ENCODE data around the gene MAN2B2.

Gene MAN2B2

DNA sequence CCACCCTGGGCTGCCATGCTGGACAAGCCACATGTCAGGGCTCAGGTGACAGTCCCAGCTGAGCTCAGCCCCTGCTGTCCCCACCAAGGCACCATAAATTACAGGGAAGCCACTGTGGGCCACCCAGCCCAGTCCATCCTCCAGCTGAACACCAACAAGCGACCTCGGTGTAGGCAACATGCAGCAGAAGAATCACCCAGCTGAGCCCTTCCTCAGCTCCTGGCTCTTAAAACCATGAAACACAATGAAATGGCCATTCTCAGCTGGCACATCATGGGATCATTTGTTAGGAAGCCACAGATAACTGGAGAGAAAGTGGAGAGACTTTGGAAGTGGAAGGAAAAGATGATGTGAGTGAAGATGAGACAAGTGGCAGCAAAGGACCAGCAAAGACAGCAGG lies 23.3 kb upstream of the MAN2B2 start:
- H2BK12ac ChIP-seq (ENCODE audit: low read length), result no peak overlapping the region
- H3K9ac ChIP-seq (ENCODE audit: low read length), result no peak overlapping the region
- no peaks in the 10 kb centered on the region for H3K79me1 ChIP-seq (ENCODE audit: low read length)
- no peaks in the 10 kb centered on the region for H3K4me1 ChIP-seq (ENCODE audit: control insufficient read depth in 1 of 2, insufficient read depth in 2 of 2, low read length in 2 of 2)
- no peak overlapping the region for H2AK5ac ChIP-seq (ENCODE audit: low read length)
- no CpG with 5 or more reads among the region's 2 CpGs for WGBS (ENCODE audit: extremely low coverage, insufficient coverage, insufficient read length)
- no peak overlapping the region for H2BK120ac ChIP-seq (ENCODE audit: insufficient read depth, low read length, poor library complexity)
- no peak overlapping the region for H3K4ac ChIP-seq (ENCODE audit: low read depth, low read length)
- no peak overlapping the region for H3K23ac ChIP-seq (ENCODE audit: low read length)
- H2AFZ ChIP-seq (ENCODE audit: insufficient read depth, low read length, poor library complexity), result no peak overlapping the region
- peaks cover 16% of the 10 kb centered on the region for H3K9me3 ChIP-seq (ENCODE audit: insufficient read depth, low read depth, low read length)
- H2BK5ac ChIP-seq (ENCODE audit: low read depth, low read length, poor library complexity), result no peak overlapping the region
- no peak overlapping the region for H3K18ac ChIP-seq (ENCODE audit: low read length)
- H4K8ac ChIP-seq (ENCODE audit: low read depth, low read length), result no peak overlapping the region
- H3K36me3 ChIP-seq (ENCODE audit: control insufficient read depth in 1 of 2, insufficient read depth in 2 of 2, low read length in 2 of 2), result no peaks in the 10 kb centered on the region
- DNase-seq, result no peak
- no peak overlapping the region for H3K4me3 ChIP-seq (ENCODE audit: low read depth, low read length)
- no peak overlapping the region for H3K14ac ChIP-seq (ENCODE audit: low read length)
- H4K12ac ChIP-seq (ENCODE audit: low read depth, low read length), result no peak overlapping the region
- no peaks in the 10 kb centered on the region for H3K27me3 ChIP-seq (ENCODE audit: insufficient read depth, low read length)
- no peak overlapping the region for H3K4me2 ChIP-seq (ENCODE audit: low read length)
- H3K27ac ChIP-seq (ENCODE audit: low read depth, low read length), result no peak overlapping the region
- H4K91ac ChIP-seq (ENCODE audit: low read depth, low read length), result no peak overlapping the region
- no peaks in the 10 kb centered on the region for H3K79me2 ChIP-seq (ENCODE audit: control insufficient read depth, insufficient read depth, low read length, poor library complexity)

DNA sequence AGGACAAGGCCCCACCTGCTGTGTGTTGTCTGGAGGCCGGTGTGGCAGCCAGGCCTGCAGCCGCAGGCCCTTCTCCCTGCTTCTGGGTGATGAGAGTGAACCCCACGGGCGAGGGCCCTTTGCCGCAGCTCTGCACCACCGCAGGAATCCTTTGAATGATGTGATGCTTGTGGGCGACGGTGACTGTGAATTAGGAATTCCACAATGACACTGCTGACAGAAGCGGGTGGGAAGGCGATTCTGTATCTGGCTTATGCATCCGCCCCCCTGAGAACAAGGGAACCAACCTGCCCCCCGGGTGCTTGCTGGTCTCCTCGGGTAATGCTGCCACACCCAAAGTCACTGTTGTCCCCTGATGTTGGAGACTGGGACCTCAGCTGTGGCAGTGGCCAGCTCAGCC lies 19.5 kb upstream of the MAN2B2 start:
- Histone ChIP-seq H4K91ac (ENCODE audit: low read depth, low read length) (no peak overlapping the region), H2AFZ (ENCODE audit: insufficient read depth, low read length, poor library complexity) (no peak overlapping the region), H3K9me3 (ENCODE audit: insufficient read depth, low read depth, low read length) (peaks cover 18% of the 10 kb centered on the region), H2BK120ac (ENCODE audit: insufficient read depth, low read length, poor library complexity) (no peak overlapping the region), H3K27ac (ENCODE audit: low read depth, low read length) (no peak overlapping the region), H3K79me1 (ENCODE audit: low read length) (no peaks in the 10 kb centered on the region), H3K36me3 (ENCODE audit: control insufficient read depth in 1 of 2, insufficient read depth in 2 of 2, low read length in 2 of 2) (no peaks in the 10 kb centered on the region), H3K9ac (ENCODE audit: low read length) (no peak overlapping the region), H3K79me2 (ENCODE audit: control insufficient read depth, insufficient read depth, low read length, poor library complexity) (no peaks in the 10 kb centered on the region), H3K4me1 (ENCODE audit: control insufficient read depth in 1 of 2, insufficient read depth in 2 of 2, low read length in 2 of 2) (no peaks in the 10 kb centered on the region), H3K18ac (ENCODE audit: low read length) (no peak overlapping the region), H3K14ac (ENCODE audit: low read length) (no peak overlapping the region), H4K8ac (ENCODE audit: low read depth, low read length) (no peak overlapping the region), H3K4ac (ENCODE audit: low read depth, low read length) (no peak overlapping the region), H2BK5ac (ENCODE audit: low read depth, low read length, poor library complexity) (no peak overlapping the region), H4K12ac (ENCODE audit: low read depth, low read length) (no peak overlapping the region), H3K4me2 (ENCODE audit: low read length) (no peak overlapping the region), H3K27me3 (ENCODE audit: insufficient read depth, low read length) (peaks cover 5% of the 10 kb centered on the region), H3K23ac (ENCODE audit: low read length) (no peak overlapping the region), H3K4me3 (ENCODE audit: low read depth, low read length) (no peak overlapping the region), H2AK5ac (ENCODE audit: low read length) (no peak overlapping the region), H2BK12ac (ENCODE audit: low read length) (no peak overlapping the region)
- no peak for DNase-seq
- no CpG with 5 or more reads among the region's 13 CpGs for WGBS (ENCODE audit: extremely low coverage, insufficient coverage, insufficient read length)

DNA sequence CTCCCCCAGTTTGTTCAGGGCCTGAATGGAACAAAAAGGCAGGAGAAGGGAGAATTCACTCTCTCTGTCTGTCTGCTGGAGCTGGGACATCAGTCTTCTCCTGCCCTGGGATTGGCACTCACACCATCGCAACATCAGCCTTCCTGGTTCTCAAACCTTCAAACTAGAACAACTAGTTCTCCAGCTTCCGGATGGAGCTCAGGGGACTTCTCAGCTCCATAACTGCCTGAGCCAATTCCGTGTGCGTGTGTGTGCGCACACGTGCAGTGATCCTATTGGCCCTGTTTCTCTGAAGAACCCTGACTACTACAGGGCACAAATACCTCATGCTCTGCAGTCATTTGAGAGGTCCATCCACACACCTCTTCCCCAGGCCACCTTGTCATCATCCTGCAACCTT lies 18.7 kb upstream of the MAN2B2 start:
- Histone ChIP-seq H3K4me1 (ENCODE audit: control insufficient read depth in 1 of 2, insufficient read depth in 2 of 2, low read length in 2 of 2) (no peaks in the 10 kb centered on the region), H3K9me3 (ENCODE audit: insufficient read depth, low read depth, low read length) (peaks cover 18% of the 10 kb centered on the region), H2BK120ac (ENCODE audit: insufficient read depth, low read length, poor library complexity) (no peak overlapping the region), H3K4ac (ENCODE audit: low read depth, low read length) (no peak overlapping the region), H4K91ac (ENCODE audit: low read depth, low read length) (no peak overlapping the region), H2AK5ac (ENCODE audit: low read length) (no peak overlapping the region), H3K23ac (ENCODE audit: low read length) (no peak overlapping the region), H3K4me2 (ENCODE audit: low read length) (no peak overlapping the region), H4K12ac (ENCODE audit: low read depth, low read length) (no peak overlapping the region), H3K79me2 (ENCODE audit: control insufficient read depth, insufficient read depth, low read length, poor library complexity) (no peaks in the 10 kb centered on the region), H3K9ac (ENCODE audit: low read length) (no peak overlapping the region), H3K36me3 (ENCODE audit: control insufficient read depth in 1 of 2, insufficient read depth in 2 of 2, low read length in 2 of 2) (no peaks in the 10 kb centered on the region), H2BK5ac (ENCODE audit: low read depth, low read length, poor library complexity) (no peak overlapping the region), H4K8ac (ENCODE audit: low read depth, low read length) (no peak overlapping the region), H3K18ac (ENCODE audit: low read length) (no peak overlapping the region), H3K4me3 (ENCODE audit: low read depth, low read length) (no peak overlapping the region), H3K27ac (ENCODE audit: low read depth, low read length) (no peak overlapping the region), H2AFZ (ENCODE audit: insufficient read depth, low read length, poor library complexity) (no peak overlapping the region), H3K14ac (ENCODE audit: low read length) (no peak overlapping the region), H3K27me3 (ENCODE audit: insufficient read depth, low read length) (peaks cover 12% of the 10 kb centered on the region), H3K79me1 (ENCODE audit: low read length) (no peaks in the 10 kb centered on the region), H2BK12ac (ENCODE audit: low read length) (no peak overlapping the region)
- peak in 1 of 2 donors; percentile 13 for DNase-seq
- WGBS (ENCODE audit: extremely low coverage, insufficient coverage, insufficient read length), result no CpG with 5 or more reads among the region's 6 CpGs

- H3K9ac ChIP-seq (ENCODE audit: low read length), result no peak overlapping the region
- no peak overlapping the region for H3K14ac ChIP-seq (ENCODE audit: low read length)
- H3K79me1 ChIP-seq (ENCODE audit: low read length), result no peaks in the 10 kb centered on the region
- no peak overlapping the region for H2BK12ac ChIP-seq (ENCODE audit: low read length)
- H4K91ac ChIP-seq (ENCODE audit: low read depth, low read length), result no peak overlapping the region
- H3K27ac ChIP-seq (ENCODE audit: low read depth, low read length), result no peak overlapping the region
- no peaks in the 10 kb centered on the region for H3K36me3 ChIP-seq (ENCODE audit: control insufficient read depth in 1 of 2, insufficient read depth in 2 of 2, low read length in 2 of 2)
- no peak overlapping the region for H4K8ac ChIP-seq (ENCODE audit: low read depth, low read length)
- no peak overlapping the region for H2BK5ac ChIP-seq (ENCODE audit: low read depth, low read length, poor library complexity)
- no peaks in the 10 kb centered on the region for H3K79me2 ChIP-seq (ENCODE audit: control insufficient read depth, insufficient read depth, low read length, poor library complexity)
- no peak overlapping the region for H3K23ac ChIP-seq (ENCODE audit: low read length)
- DNase-seq, result no peak
- no peak overlapping the region for H3K4me3 ChIP-seq (ENCODE audit: low read depth, low read length)
- H3K4ac ChIP-seq (ENCODE audit: low read depth, low read length), result no peak overlapping the region
- no peak overlapping the region for H4K12ac ChIP-seq (ENCODE audit: low read depth, low read length)
- H2AK5ac ChIP-seq (ENCODE audit: low read length), result no peak overlapping the region
- H3K18ac ChIP-seq (ENCODE audit: low read length), result no peak overlapping the region
- H3K9me3 ChIP-seq (ENCODE audit: insufficient read depth, low read depth, low read length), result peaks cover 15% of the 10 kb centered on the region
- H3K4me1 ChIP-seq (ENCODE audit: control insufficient read depth in 1 of 2, insufficient read depth in 2 of 2, low read length in 2 of 2), result no peaks in the 10 kb centered on the region
- H2AFZ ChIP-seq (ENCODE audit: insufficient read depth, low read length, poor library complexity), result no peak overlapping the region
- H3K27me3 ChIP-seq (ENCODE audit: insufficient read depth, low read length), result peaks cover 18% of the 10 kb centered on the region
- H3K4me2 ChIP-seq (ENCODE audit: low read length), result no peak overlapping the region
- no peak overlapping the region for H2BK120ac ChIP-seq (ENCODE audit: insufficient read depth, low read length, poor library complexity)
- WGBS (ENCODE audit: extremely low coverage, insufficient coverage, insufficient read length), result no CpG with 5 or more reads among the region's 5 CpGs
Observed at GRCh38 chr4:6557185-6557584, 17.8 kb upstream of the MAN2B2 start.
